Measurements from ENCODE around the gene ELL.

GRCh38 chr19:18488838-18489626 lies 32.8 kb downstream of the ELL start:
- peak; percentile 26 to 49 for TF ChIP-seq CTCF (conservative IDR thresholded peaks at IDR 0.05 in 1 of 2, IDR thresholded peaks at IDR 0.05 in 1 of 2; ENCODE audit: extremely low read depth in 1 of 2, insufficient read depth in 1 of 2, low read depth in 1 of 2, low read length in 2 of 2)
- TF ChIP-seq EZH2 (IDR thresholded peaks at IDR 0.05; ENCODE audit: borderline replicate concordance, low read length) = no peak

All from mammary epithelial cell (primary cell).